ENCODE results near the gene CCSER1. TPM values are rescaled to one million over a fixed set of nuclear protein-coding genes. Genes with fewer than 3 reads are reported as not detected.

The CCSER1 gene
- total and polyA plus RNA-seq, 2 of the 8 experiments (the other 6 are each of a cell fraction or from before 2014, with no cell fraction given), result 0.26 to 0.84 TPM

DNA sequence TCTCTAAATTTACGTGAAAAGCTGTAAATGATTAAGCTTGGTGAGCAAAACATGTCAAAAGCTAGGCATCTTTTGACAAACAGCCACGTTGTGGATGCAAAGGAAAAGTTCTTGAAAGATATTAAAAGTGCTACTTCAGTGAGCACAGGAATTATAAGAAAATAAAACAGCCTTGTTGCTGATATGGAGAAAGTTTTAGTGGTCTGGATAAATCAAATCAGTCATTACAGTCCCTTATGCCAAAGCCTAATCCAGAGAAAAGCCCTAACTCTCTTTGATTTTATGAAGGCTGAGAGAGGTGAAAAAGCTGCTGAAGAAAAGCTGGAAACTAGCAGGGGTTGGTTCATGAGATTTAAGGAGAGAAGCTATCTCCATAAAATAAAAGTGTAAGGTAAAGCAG, 487.2 kb downstream of the CCSER1 start:
- Histone ChIP-seq H3K23me2 (ENCODE audit: low read depth, low read length) (no peaks in the 10 kb centered on the region), H3K79me1 (ENCODE audit: low read depth, low read length) (no peaks in the 10 kb centered on the region), H3K23ac (ENCODE audit: insufficient read length) (no peak overlapping the region), H3K4me3 (ENCODE audit: extremely low read depth in 1 of 4, insufficient read depth in 2 of 4, low read depth in 3 of 4, low read length in 4 of 4) (no peak overlapping the region), H2AK5ac (ENCODE audit: low read depth, low read length) (no peak overlapping the region), H2BK12ac (ENCODE audit: low read depth, low read length) (no peak overlapping the region), H3K14ac (ENCODE audit: insufficient read length) (no peak overlapping the region), H4K91ac (replicated peaks; ENCODE audit: insufficient read length, low read length) (no peak overlapping the region), H2AFZ (ENCODE audit: low read length) (no peak overlapping the region), H3K4me1 (replicated peaks in 1 of 4; ENCODE audit: control insufficient read depth in 3 of 4, insufficient read depth in 4 of 4, low read length in 3 of 4) (no peaks in the 10 kb centered on the region), H3K27me3 (replicated peaks in 1 of 4; ENCODE audit: control insufficient read depth in 3 of 4, extremely low read depth in 1 of 4, insufficient read depth in 3 of 4, low read length in 3 of 4) (no peaks in the 10 kb centered on the region), H3K18ac (ENCODE audit: extremely low read depth, low read length) (no peak overlapping the region), H3K9me3 (ENCODE audit: insufficient read depth in 2 of 2, low read depth in 1 of 2, low read length in 1 of 2) (no peaks in the 10 kb centered on the region), H4K20me1 (replicated peaks in 1 of 2; ENCODE audit: control insufficient read depth in 1 of 2, insufficient read depth in 2 of 2, low read length in 2 of 2) (no peaks in the 10 kb centered on the region), H3K56ac (replicated peaks; ENCODE audit: insufficient read length, low read depth, low read length) (no peak overlapping the region), H2BK120ac (replicated peaks; ENCODE audit: low read depth, low read length) (no peak overlapping the region), H3K9ac (replicated peaks in 1 of 4; ENCODE audit: extremely low read depth in 1 of 4, low read depth in 3 of 4, low read length in 3 of 4) (no peak overlapping the region), H2BK20ac (ENCODE audit: low read length) (no peak overlapping the region), H3K27ac (ENCODE audit: low read depth, low read length) (no peak overlapping the region), H2BK15ac (ENCODE audit: low read length) (no peak overlapping the region), H4K8ac (ENCODE audit: extremely low read depth, insufficient read depth, low read length) (no peak overlapping the region), H3K79me2 (ENCODE audit: control insufficient read depth in 1 of 2, insufficient read depth in 2 of 2, low read length in 2 of 2) (no peaks in the 10 kb centered on the region), H4K5ac (ENCODE audit: insufficient read length, low read depth, low read length) (no peak overlapping the region), H3K4me2 (ENCODE audit: insufficient read depth in 1 of 2, low read depth in 2 of 2, low read length in 2 of 2) (no peak overlapping the region), H2BK5ac (ENCODE audit: low read depth, low read length) (no peak overlapping the region), H3K4ac (replicated peaks; ENCODE audit: insufficient read length, low read depth, low read length) (no peak overlapping the region), H3K36me3 (ENCODE audit: control insufficient read depth in 2 of 4, insufficient read depth in 4 of 4, low read length in 3 of 4) (no peaks in the 10 kb centered on the region)
- DNase-seq (ENCODE audit: low read depth in 1 of 2, low spot score in 2 of 2), result no peak
- no peak for TF ChIP-seq BCL11A (IDR thresholded peaks at IDR 0.05; ENCODE audit: low read depth in 2 of 2, low read length in 2 of 2)
- TF ChIP-seq, protein P1, sequence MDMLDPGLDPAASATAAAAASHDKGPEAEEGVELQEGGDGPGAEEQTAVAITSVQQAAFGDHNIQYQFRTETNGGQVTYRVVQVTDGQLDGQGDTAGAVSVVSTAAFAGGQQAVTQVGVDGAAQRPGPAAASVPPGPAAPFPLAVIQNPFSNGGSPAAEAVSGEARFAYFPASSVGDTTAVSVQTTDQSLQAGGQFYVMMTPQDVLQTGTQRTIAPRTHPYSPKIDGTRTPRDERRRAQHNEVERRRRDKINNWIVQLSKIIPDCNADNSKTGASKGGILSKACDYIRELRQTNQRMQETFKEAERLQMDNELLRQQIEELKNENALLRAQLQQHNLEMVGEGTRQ (IDR thresholded peaks at IDR 0.05; ENCODE audit: low read length), result no peak
- no peak for TF ChIP-seq BRCA1 (IDR thresholded peaks at IDR 0.05; ENCODE audit: low read depth, low read length)
- no peak for TF ChIP-seq ZNF274 (IDR thresholded peaks at IDR 0.05; ENCODE audit: borderline replicate concordance, extremely low read depth, low read length)
- no peak for TF ChIP-seq CBX5 (IDR thresholded peaks at IDR 0.05; ENCODE audit: low read depth, low read length)
- POLR2A ChIA-PET (ENCODE audit: partially characterized antibody), result no interaction called here
- FAIRE-seq, result no peak
- 91% methylated on average over 2 of the region's 2 CpGs; no CpG with 5 or more reads in 1 of the 2 experiments for WGBS, 2 experiments (ENCODE audit: extremely low coverage in 1 of 2, insufficient coverage in 1 of 2, insufficient read length in 1 of 2, insufficient replicate concordance in 2 of 2, low coverage in 1 of 2, low lambda C conversion rate in 2 of 2, missing lambda C conversion rate in 1 of 2)
- CTCF ChIA-PET (ENCODE audit: partially characterized antibody), result interaction anchor here (2.0 kb wide), 1 partner anchor 11 kb away, joined by 6 read pairs; no protein-coding TSS in a partner anchor
